ENCODE results near the gene MCRS1.

DNA sequence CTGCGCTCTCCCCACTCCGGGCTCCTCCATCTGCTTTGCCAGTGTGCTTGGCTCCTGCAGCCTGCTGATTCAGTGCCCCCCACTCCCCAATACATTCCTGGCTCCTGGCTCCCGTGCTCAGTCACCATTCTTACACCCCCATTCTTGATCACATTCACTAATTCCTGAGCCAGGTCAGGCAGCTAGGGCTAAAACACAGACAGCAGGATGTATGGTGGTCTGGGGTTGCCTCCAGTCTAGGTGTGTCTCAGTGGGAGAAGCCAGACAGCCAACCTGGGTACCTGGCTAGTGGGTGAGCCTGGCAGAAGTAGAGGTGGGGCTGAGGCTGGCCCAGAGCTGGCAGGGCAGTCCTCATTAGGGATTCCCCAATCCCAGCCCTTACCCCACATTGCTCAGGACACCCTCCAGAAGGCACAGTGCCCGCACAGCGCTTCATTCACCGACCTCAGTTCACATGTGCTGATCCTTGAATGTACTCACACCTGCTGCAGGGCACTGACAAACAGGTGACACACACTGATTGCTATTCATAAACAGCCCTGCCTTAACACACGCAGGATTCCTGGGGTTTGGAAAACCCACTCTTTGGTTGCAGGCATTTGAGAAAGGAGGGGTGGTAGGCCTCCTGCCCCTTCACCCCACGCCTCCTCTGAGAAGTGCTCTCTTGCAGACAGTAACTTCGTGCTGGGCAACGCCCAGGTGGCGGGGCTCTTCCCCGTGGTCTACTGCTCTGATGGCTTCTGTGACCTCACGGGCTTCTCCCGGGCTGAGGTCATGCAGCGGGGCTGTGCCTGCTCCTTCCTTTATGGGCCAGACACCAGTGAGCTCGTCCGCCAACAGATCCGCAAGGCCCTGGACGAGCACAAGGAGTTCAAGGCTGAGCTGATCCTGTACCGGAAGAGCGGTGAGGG, 27.5 kb downstream of the MCRS1 start:
- TF ChIP-seq, protein P1, sequence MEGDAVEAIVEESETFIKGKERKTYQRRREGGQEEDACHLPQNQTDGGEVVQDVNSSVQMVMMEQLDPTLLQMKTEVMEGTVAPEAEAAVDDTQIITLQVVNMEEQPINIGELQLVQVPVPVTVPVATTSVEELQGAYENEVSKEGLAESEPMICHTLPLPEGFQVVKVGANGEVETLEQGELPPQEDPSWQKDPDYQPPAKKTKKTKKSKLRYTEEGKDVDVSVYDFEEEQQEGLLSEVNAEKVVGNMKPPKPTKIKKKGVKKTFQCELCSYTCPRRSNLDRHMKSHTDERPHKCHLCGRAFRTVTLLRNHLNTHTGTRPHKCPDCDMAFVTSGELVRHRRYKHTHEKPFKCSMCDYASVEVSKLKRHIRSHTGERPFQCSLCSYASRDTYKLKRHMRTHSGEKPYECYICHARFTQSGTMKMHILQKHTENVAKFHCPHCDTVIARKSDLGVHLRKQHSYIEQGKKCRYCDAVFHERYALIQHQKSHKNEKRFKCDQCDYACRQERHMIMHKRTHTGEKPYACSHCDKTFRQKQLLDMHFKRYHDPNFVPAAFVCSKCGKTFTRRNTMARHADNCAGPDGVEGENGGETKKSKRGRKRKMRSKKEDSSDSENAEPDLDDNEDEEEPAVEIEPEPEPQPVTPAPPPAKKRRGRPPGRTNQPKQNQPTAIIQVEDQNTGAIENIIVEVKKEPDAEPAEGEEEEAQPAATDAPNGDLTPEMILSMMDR (IDR thresholded peaks at IDR 0.05), result no peak
- no peak for TF ChIP-seq POLR2A (IDR thresholded peaks at IDR 0.05)
